ENCODE data around the gene TEKT1. TPM values are rescaled to one million over a fixed set of nuclear protein-coding genes. Genes with fewer than 3 reads are reported as not detected.

Gene TEKT1
- total RNA-seq, 1 experiment from 2014 or later: not detected

DNA sequence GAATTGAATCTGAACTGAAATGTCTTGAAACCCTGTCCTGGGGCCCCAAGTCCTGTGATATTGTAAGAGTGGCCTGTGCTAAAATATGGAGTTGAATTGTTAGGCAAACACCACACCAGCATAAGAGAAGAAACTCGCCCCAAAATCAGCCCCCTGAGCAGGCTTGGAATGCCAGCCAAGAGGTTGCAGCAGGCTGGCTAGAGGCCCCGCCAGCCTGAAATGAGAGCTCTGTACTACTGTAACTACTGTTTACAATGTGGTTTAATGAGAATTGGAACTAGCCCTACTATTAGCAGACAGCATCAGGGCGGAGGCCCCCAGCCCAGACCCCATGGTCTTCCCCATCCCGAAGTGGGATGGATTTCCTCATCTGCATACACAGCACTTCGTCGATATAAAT lies 31.8 kb downstream of the TEKT1 start:
- Histone ChIP-seq H3K4me3 (replicated peaks in 1 of 2; ENCODE audit: low read depth in 1 of 2, low read length in 2 of 2) (no peak overlapping the region), H3K36me3 (ENCODE audit: control insufficient read depth in 1 of 2, insufficient read depth in 2 of 2, low read length in 2 of 2) (no peaks in the 10 kb centered on the region), H3K9ac (ENCODE audit: low read length) (no peak overlapping the region), H3K4me1 (ENCODE audit: control insufficient read depth in 1 of 2, insufficient read depth in 2 of 2, low read length in 2 of 2) (no peaks in the 10 kb centered on the region), H2AFZ (ENCODE audit: low read depth, low read length, poor library complexity, severe bottlenecking) (no peak overlapping the region), H3K4me2 (ENCODE audit: low read length) (no peak overlapping the region), H3K79me2 (ENCODE audit: insufficient read depth, low read length) (no peaks in the 10 kb centered on the region), H3K27ac (ENCODE audit: low read depth, low read length) (no peak overlapping the region), H3K27me3 (ENCODE audit: insufficient read depth, low read length) (peaks cover 13% of the 10 kb centered on the region; the same call in 1 of the 2 replicates), H3K9me2 (ENCODE audit: insufficient read depth) (no peaks in the 10 kb centered on the region), H4K20me1 (ENCODE audit: insufficient read depth) (no peaks in the 10 kb centered on the region), H3K9me3 (ENCODE audit: control insufficient read depth in 1 of 2, insufficient read depth in 1 of 2, low read depth in 1 of 2, low read length in 2 of 2) (no peaks in the 10 kb centered on the region)
- BruUV-seq (replicated peaks): no TSS peak
- ChIA-PET CTCF (no interaction called here), RAD21 (ENCODE audit: low non-redundant PET in 1 of 2, low total read pairs in 2 of 2, uncharacterized antibody in 2 of 2, unreplicated experiment in 2 of 2) (no interaction called here), POLR2A (no interaction called here)
- no peak for DNase-seq (ENCODE audit: low read depth, low spot score)
- TF ChIP-seq SRF (IDR thresholded peaks at IDR 0.05; ENCODE audit: low read depth) (no peak), ZFX (IDR thresholded peaks at IDR 0.05) (no peak), CBX3 (IDR thresholded peaks at IDR 0.05; ENCODE audit: low read depth) (no peak), SP1 (IDR thresholded peaks at IDR 0.05; ENCODE audit: low read depth) (no peak), EZH2 (IDR thresholded peaks at IDR 0.05) (no peak), REST (IDR thresholded peaks at IDR 0.05; ENCODE audit: low read depth) (no peak), ELF1 (IDR thresholded peaks at IDR 0.05; ENCODE audit: borderline replicate concordance, low read depth) (no peak), MAX (IDR thresholded peaks at IDR 0.05) (no peak), EGR1 (IDR thresholded peaks at IDR 0.05; ENCODE audit: low read depth) (no peak), FOSL1 (IDR thresholded peaks at IDR 0.05; ENCODE audit: low read depth) (no peak), EZH2phosphoT487 (IDR thresholded peaks at IDR 0.05; ENCODE audit: borderline replicate concordance) (no peak)
- TF ChIP-seq, protein P1, sequence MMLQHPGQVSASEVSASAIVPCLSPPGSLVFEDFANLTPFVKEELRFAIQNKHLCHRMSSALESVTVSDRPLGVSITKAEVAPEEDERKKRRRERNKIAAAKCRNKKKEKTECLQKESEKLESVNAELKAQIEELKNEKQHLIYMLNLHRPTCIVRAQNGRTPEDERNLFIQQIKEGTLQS (IDR thresholded peaks at IDR 0.05): no peak
- TF ChIP-seq, protein P2, sequence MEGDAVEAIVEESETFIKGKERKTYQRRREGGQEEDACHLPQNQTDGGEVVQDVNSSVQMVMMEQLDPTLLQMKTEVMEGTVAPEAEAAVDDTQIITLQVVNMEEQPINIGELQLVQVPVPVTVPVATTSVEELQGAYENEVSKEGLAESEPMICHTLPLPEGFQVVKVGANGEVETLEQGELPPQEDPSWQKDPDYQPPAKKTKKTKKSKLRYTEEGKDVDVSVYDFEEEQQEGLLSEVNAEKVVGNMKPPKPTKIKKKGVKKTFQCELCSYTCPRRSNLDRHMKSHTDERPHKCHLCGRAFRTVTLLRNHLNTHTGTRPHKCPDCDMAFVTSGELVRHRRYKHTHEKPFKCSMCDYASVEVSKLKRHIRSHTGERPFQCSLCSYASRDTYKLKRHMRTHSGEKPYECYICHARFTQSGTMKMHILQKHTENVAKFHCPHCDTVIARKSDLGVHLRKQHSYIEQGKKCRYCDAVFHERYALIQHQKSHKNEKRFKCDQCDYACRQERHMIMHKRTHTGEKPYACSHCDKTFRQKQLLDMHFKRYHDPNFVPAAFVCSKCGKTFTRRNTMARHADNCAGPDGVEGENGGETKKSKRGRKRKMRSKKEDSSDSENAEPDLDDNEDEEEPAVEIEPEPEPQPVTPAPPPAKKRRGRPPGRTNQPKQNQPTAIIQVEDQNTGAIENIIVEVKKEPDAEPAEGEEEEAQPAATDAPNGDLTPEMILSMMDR (IDR thresholded peaks at IDR 0.05 in 2 of 3, conservative IDR thresholded peaks at IDR 0.05 in 1 of 3; ENCODE audit: borderline replicate concordance in 1 of 3, insufficient read depth in 1 of 3, low read depth in 2 of 3, low read length in 2 of 3): no peak
- no peak for ATAC-seq
- intact Hi-C loops (cut with micrococcal nuclease): no loop called here
